Mesendoderm (in vitro differentiated cells): ENCODE results near the gene GALR1.

Experiments used
- DNase-seq: peaks from one replicate; pipeline ENCODE4 v3.0.0; 2013
- H2AK5ac ChIP-seq: 2 replicates; pipeline ENCODE4 v1.6.1; 2013; ENCODE audit warnings: low read length, inconsistent platforms
- H2BK120ac ChIP-seq: 2 replicates; pipeline ENCODE4 v1.6.1; 2013; ENCODE audit warnings: low read depth, mild to moderate bottlenecking, low read length, moderate library complexity, mixed read lengths
- H2BK15ac ChIP-seq: replicated peaks from 2 replicates; pipeline ENCODE4 v1.6.1; 2013; ENCODE audit warnings: low read depth, mild to moderate bottlenecking, moderate library complexity
- H2BK5ac ChIP-seq: 2 replicates; pipeline ENCODE4 v1.6.1; 2013; ENCODE audit warnings: low read length, inconsistent platforms
- H3K18ac ChIP-seq: 2 replicates; pipeline ENCODE4 v1.6.1; 2013; ENCODE audit warnings: mild to moderate bottlenecking, low read length, mixed read lengths
- H3K23ac ChIP-seq: one replicate; pipeline ENCODE4 v1.6.1; 2013; ENCODE audit warnings: low read length
- H3K27ac ChIP-seq: 2 replicates; pipeline ENCODE4 v1.5.1; 2013; ENCODE audit warnings: low read depth, mild to moderate bottlenecking, inconsistent platforms, low read length, moderate library complexity
- H3K27me3 ChIP-seq: 2 replicates; pipeline ENCODE4 v1.6.1; 2013; ENCODE audit warnings: low read length, control low read depth, mild to moderate bottlenecking, inconsistent platforms; ENCODE audit not compliant: insufficient read depth, poor library complexity
- H3K36me3 ChIP-seq: 2 replicates; pipeline ENCODE4 v1.6.1; 2013; ENCODE audit warnings: low read length, inconsistent platforms; ENCODE audit not compliant: control insufficient read depth, insufficient read depth
- H3K4ac ChIP-seq: one replicate; pipeline ENCODE4 v1.6.1; 2013; ENCODE audit warnings: low read depth, mild to moderate bottlenecking, low read length, moderate library complexity
- H3K4me1 ChIP-seq: 2 replicates; pipeline ENCODE4 v1.6.1; 2013; ENCODE audit warnings: low read depth, low read length, inconsistent platforms; ENCODE audit not compliant: control insufficient read depth
- H3K4me2 ChIP-seq: 2 replicates; pipeline ENCODE4 v1.6.1; 2013; ENCODE audit warnings: low read length
- H3K4me3 ChIP-seq: 2 replicates; pipeline ENCODE4 v1.5.1; 2013; ENCODE audit warnings: mild to moderate bottlenecking, low read length
- H3K56ac ChIP-seq: one replicate; pipeline ENCODE4 v1.6.1; 2013; ENCODE audit warnings: low read length
- H3K79me1 ChIP-seq: 2 replicates; pipeline ENCODE4 v1.6.1; 2013; ENCODE audit warnings: low read length, inconsistent platforms
- H3K79me2 ChIP-seq: 2 replicates; pipeline ENCODE4 v1.6.1; 2013; ENCODE audit warnings: mild to moderate bottlenecking, low read length; ENCODE audit not compliant: control insufficient read depth, insufficient read depth
- H3K9ac ChIP-seq: 2 replicates; pipeline ENCODE4 v1.6.1; 2013; ENCODE audit warnings: low read length, inconsistent platforms
- H4K5ac ChIP-seq: one replicate; pipeline ENCODE4 v1.6.1; 2013; ENCODE audit warnings: low read length
- H4K8ac ChIP-seq: one replicate; pipeline ENCODE4 v1.6.1; 2013; ENCODE audit warnings: low read depth, mild to moderate bottlenecking, control low read depth, low read length, moderate library complexity
- WGBS: extraction: QIAGEN DNeasy Blood & Tissue Kit; methylation state at CpG from one replicate; pipeline ENCODE4 v1.1.7; 2013; ENCODE audit warnings: low lambda C conversion rate, missing lambda C conversion rate; ENCODE audit not compliant: insufficient coverage; ENCODE audit errors: extremely low coverage; 5-methylcytosine and 5-hydroxymethylcytosine counted together

The GALR1 gene

GRCh38 chr18:77316008-77316407 is 66.4 kb downstream of the GALR1 start:
- Histone ChIP-seq H3K27ac (no peak overlapping the region), H2AK5ac (no peak overlapping the region), H3K23ac (no peak overlapping the region), H3K27me3 (no peaks in the 10 kb centered on the region), H3K79me1 (no peaks in the 10 kb centered on the region), H2BK120ac (no peak overlapping the region), H3K18ac (no peak overlapping the region), H2BK15ac (no peak overlapping the region), H4K5ac (no peak overlapping the region), H2BK5ac (no peak overlapping the region), H3K56ac (no peak overlapping the region), H3K4me3 (no peak overlapping the region), H3K9ac (no peak overlapping the region), H3K36me3 (no peaks in the 10 kb centered on the region), H3K4me2 (no peak overlapping the region), H3K79me2 (no peaks in the 10 kb centered on the region), H3K4me1 (no peaks in the 10 kb centered on the region), H3K4ac (no peak overlapping the region), H4K8ac (no peak overlapping the region)
- WGBS: no CpG with 5 or more reads among the region's 3 CpGs
- DNase-seq: no peak

- Histone ChIP-seq H3K36me3 (no peaks in the 10 kb centered on the region), H3K9ac (no peak overlapping the region), H3K18ac (no peak overlapping the region), H3K27me3 (no peaks in the 10 kb centered on the region), H4K5ac (no peak overlapping the region), H3K27ac (no peak overlapping the region), H2BK15ac (no peak overlapping the region), H3K4ac (no peak overlapping the region), H3K23ac (no peak overlapping the region), H2BK120ac (no peak overlapping the region), H2BK5ac (no peak overlapping the region), H3K79me2 (no peaks in the 10 kb centered on the region), H4K8ac (no peak overlapping the region), H3K4me3 (no peak overlapping the region), H2AK5ac (no peak overlapping the region), H3K56ac (no peak overlapping the region), H3K4me1 (no peaks in the 10 kb centered on the region), H3K4me2 (no peak overlapping the region), H3K79me1 (no peaks in the 10 kb centered on the region)
- no CpG with 5 or more reads among the region's 4 CpGs for WGBS
- no peak for DNase-seq
These were observed 67.0 kb downstream of the GALR1 start for GRCh38 chr18:77316641-77317040.

- no peak overlapping the region for H3K27ac ChIP-seq
- no peak overlapping the region for H3K56ac ChIP-seq
- no peaks in the 10 kb centered on the region for H3K79me2 ChIP-seq
- H3K9ac ChIP-seq: no peak overlapping the region
- no peak overlapping the region for H2BK15ac ChIP-seq
- no peak for DNase-seq
- no peak overlapping the region for H4K5ac ChIP-seq
- H2BK5ac ChIP-seq: no peak overlapping the region
- no CpG with 5 or more reads among the region's 5 CpGs for WGBS
- H3K18ac ChIP-seq: no peak overlapping the region
- H4K8ac ChIP-seq: no peak overlapping the region
- H3K36me3 ChIP-seq: no peaks in the 10 kb centered on the region
- H3K4me3 ChIP-seq: no peak overlapping the region
- H3K79me1 ChIP-seq: no peaks in the 10 kb centered on the region
- no peak overlapping the region for H2AK5ac ChIP-seq
- no peaks in the 10 kb centered on the region for H3K27me3 ChIP-seq
- no peak overlapping the region for H3K4me2 ChIP-seq
- no peak overlapping the region for H3K23ac ChIP-seq
- no peaks in the 10 kb centered on the region for H3K4me1 ChIP-seq
- H2BK120ac ChIP-seq: no peak overlapping the region
- H3K4ac ChIP-seq: no peak overlapping the region
These were observed 71.4 kb downstream of the GALR1 start for GRCh38 chr18:77320971-77321559.

GRCh38 chr18:77321823-77322805 is 72.5 kb downstream of the GALR1 start:
- Histone ChIP-seq H3K36me3 (no peaks in the 10 kb centered on the region), H3K27ac (no peak overlapping the region), H4K5ac (no peak overlapping the region), H2BK5ac (no peak overlapping the region), H3K18ac (no peak overlapping the region), H3K4me1 (no peaks in the 10 kb centered on the region), H2BK15ac (no peak overlapping the region), H2AK5ac (no peak overlapping the region), H3K79me1 (no peaks in the 10 kb centered on the region), H3K4ac (no peak overlapping the region), H3K4me3 (no peak overlapping the region), H3K9ac (no peak overlapping the region), H2BK120ac (no peak overlapping the region), H3K27me3 (no peaks in the 10 kb centered on the region), H3K23ac (no peak overlapping the region), H4K8ac (no peak overlapping the region), H3K4me2 (no peak overlapping the region), H3K56ac (no peak overlapping the region), H3K79me2 (no peaks in the 10 kb centered on the region)
- no CpG with 5 or more reads among the region's 23 CpGs for WGBS
- DNase-seq: no peak

DNA sequence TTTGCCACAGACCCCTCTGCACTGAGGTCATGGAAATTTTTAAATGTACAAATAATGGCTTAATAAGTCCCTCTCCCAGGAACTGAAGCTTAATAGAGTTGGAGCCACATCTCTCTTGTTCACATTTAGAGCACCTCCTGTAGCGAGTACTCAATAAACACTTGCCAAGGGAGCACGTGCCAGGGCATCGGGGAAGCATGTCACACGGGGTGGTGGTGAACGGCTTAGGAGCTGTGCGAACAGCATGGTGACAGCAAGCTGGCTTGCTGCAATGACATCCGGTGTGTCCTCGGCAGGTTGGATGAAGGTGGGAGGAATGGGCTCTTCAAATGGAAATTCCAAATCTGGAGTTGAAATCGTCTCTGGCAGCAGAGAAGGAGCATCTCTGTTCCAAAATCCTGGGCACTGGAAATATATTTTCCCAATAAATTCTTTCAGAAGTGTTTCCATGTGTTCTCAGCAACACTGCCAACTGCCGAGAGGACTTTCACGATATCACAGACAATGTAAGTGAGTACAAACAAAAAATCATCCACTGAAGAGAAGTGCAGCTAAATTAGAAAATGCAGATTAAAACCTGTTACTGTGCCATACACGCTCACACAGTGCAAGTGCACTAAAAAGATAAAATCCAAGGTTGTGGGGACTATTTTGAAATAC is 74.1 kb downstream of the GALR1 start:
- H3K79me2 ChIP-seq: no peaks in the 10 kb centered on the region
- H4K5ac ChIP-seq: no peak overlapping the region
- H3K9ac ChIP-seq: no peak overlapping the region
- H3K4me2 ChIP-seq: no peak overlapping the region
- H2BK15ac ChIP-seq: no peak overlapping the region
- H2BK120ac ChIP-seq: no peak overlapping the region
- no peak overlapping the region for H2AK5ac ChIP-seq
- H3K18ac ChIP-seq: no peak overlapping the region
- no peak overlapping the region for H4K8ac ChIP-seq
- H3K27ac ChIP-seq: no peak overlapping the region
- no peaks in the 10 kb centered on the region for H3K27me3 ChIP-seq
- no peaks in the 10 kb centered on the region for H3K79me1 ChIP-seq
- no peak for DNase-seq
- no peak overlapping the region for H3K4me3 ChIP-seq
- H2BK5ac ChIP-seq: no peak overlapping the region
- no peaks in the 10 kb centered on the region for H3K36me3 ChIP-seq
- no CpG with 5 or more reads among the region's 12 CpGs for WGBS
- H3K56ac ChIP-seq: no peak overlapping the region
- H3K23ac ChIP-seq: no peak overlapping the region
- no peaks in the 10 kb centered on the region for H3K4me1 ChIP-seq
- no peak overlapping the region for H3K4ac ChIP-seq
